HG03520 (cell line): ENCODE measurements around the gene SYK.

Experiments used
- ATAC-seq: cut with Tn5 transposase; IDR thresholded peaks from one replicate; pipeline ENCODE4 v1.9.1; 2021; ENCODE audit warnings: mild to moderate bottlenecking, moderate library complexity; ENCODE audit not compliant: unreplicated experiment

The SYK gene

GRCh38 chr9:90933468-90933867 lies 131.8 kb downstream of the SYK start:
- ATAC-seq: no peak

- no peak for ATAC-seq
These were observed 137.7 kb downstream of the SYK start for GRCh38 chr9:90939351-90939750.

- ATAC-seq: no peak
These were observed 138.7 kb downstream of the SYK start for GRCh38 chr9:90940280-90940679.

- ATAC-seq: no peak
These were observed 140.0 kb downstream of the SYK start for GRCh38 chr9:90941661-90942060.

GRCh38 chr9:90942555-90942954 lies 140.9 kb downstream of the SYK start:
- ATAC-seq: peak; percentile 57

- ATAC-seq: no peak
These were observed 141.7 kb downstream of the SYK start for GRCh38 chr9:90943341-90943740.

GRCh38 chr9:90945336-90945735 lies 143.7 kb downstream of the SYK start:
- no peak for ATAC-seq

GRCh38 chr9:90946982-90947381 lies 145.4 kb downstream of the SYK start:
- ATAC-seq: no peak
